HepG2 (cell line): ENCODE measurements around the gene ETV6. TPM values are rescaled to one million over a fixed set of nuclear protein-coding genes. Genes with fewer than 3 reads are reported as not detected.

Source experiments
- ATAC-seq: fragments of 200-7000 bp; cut with Tn5 transposase; 3 replicates; pipeline ENCODE4 v1.9.1; 2020; ENCODE audit warnings: mild to moderate bottlenecking, moderate library complexity
- BruUV-seq: library from RNA; stranded (reverse); fragments of 400-500 nt; replicated peaks from 2 replicates; lab custom pipeline; 2021; lab: Mats Ljungman, UMichigan
- CTCF ChIA-PET: fragments of 300-600 bp; formaldehyde crosslinking; extraction: SDS; loops from one replicate; lab custom pipeline; 2021; ENCODE audit warnings: low total read pairs, inconsistent platforms, low intra/inter-chr PET ratio; lab: Yijun Ruan, JAX
- POLR2A ChIA-PET: fragments of 350-600 bp; sonication (Branson Sonifier 250); formaldehyde crosslinking; loops from one replicate; lab custom pipeline; 2020; ENCODE audit warnings: antibody characterized with exemption, inconsistent platforms; lab: Yijun Ruan, JAX
- DNase-seq: peaks from one replicate; pipeline ENCODE4 v3.0.0-alpha.2; 2015; ENCODE audit warnings: low spot score
- FAIRE-seq: peaks from 3 replicates; lab custom pipeline; 2011; peaks lifted over from hg19 to GRCh38; lab: Jason Lieb, UNC
- H2AFZ ChIP-seq: one replicate; pipeline ENCODE4 v1.6.1; 2011; ENCODE audit warnings: low read length, inconsistent platforms
- H3K27ac ChIP-seq: fragments of 300-600 bp; 3 replicates; pipeline ENCODE4 v1.8.0; 2011; ENCODE audit warnings: mixed run types, mild to moderate bottlenecking, mixed read lengths, low read length, inconsistent platforms; ENCODE audit not compliant: insufficient read depth; ENCODE audit errors: extremely low read length
- H3K27me3 ChIP-seq, 2 experiments: fragments of 200-600 bp in 1 of 2; 2 replicates in 1 of 2; 3 replicates in 1 of 2; pipeline versions ENCODE4 v1.6.0 to v1.8.0; 2011; ENCODE audit warnings: low read length in 2 of 2, mild to moderate bottlenecking in 2 of 2, moderate library complexity in 2 of 2, inconsistent platforms in 1 of 2; ENCODE audit not compliant: insufficient read depth in 2 of 2, control insufficient read depth in 1 of 2
- H3K36me3 ChIP-seq, 2 experiments: fragments of 200-600 bp in 1 of 2; replicated peaks in 1 of 2; 2 replicates in 1 of 2; 3 replicates in 1 of 2; pipeline versions ENCODE4 v1.5.1 to v1.8.0; 2011; ENCODE audit warnings: low read length in 2 of 2, inconsistent platforms in 1 of 2; ENCODE audit not compliant: insufficient read depth in 2 of 2, control insufficient read depth in 1 of 2
- H3K4me1 ChIP-seq: 2 replicates; pipeline ENCODE4 v1.5.1; 2012; ENCODE audit warnings: low read length, inconsistent platforms; ENCODE audit not compliant: insufficient read depth
- H3K4me2 ChIP-seq: 2 replicates; pipeline ENCODE4 v1.6.0; 2011; ENCODE audit warnings: low read depth, low read length, inconsistent platforms
- H3K4me3 ChIP-seq, 3 experiments: fragments of 200-600 bp in 1 of 3; sonication (generic), shearing (Covaris generic) in 1 of 3; replicated peaks in 1 of 3; 2 replicates each; pipeline ENCODE4 v1.5.1; 2011 to 2016; ENCODE audit warnings: low read length in 3 of 3, inconsistent platforms in 2 of 3, low read depth in 2 of 3, mild to moderate bottlenecking in 2 of 3, control low read depth in 1 of 3, mixed read lengths in 1 of 3; ENCODE audit not compliant: insufficient read depth in 1 of 3
- H3K79me2 ChIP-seq: one replicate; pipeline ENCODE4 v1.6.1; 2011; ENCODE audit warnings: low read length, inconsistent platforms; ENCODE audit not compliant: insufficient read depth
- H3K9ac ChIP-seq: 2 replicates; pipeline ENCODE4 v1.6.0; 2011; ENCODE audit warnings: mild to moderate bottlenecking, low read depth, low read length, inconsistent platforms; ENCODE audit not compliant: insufficient read depth
- H3K9me3 ChIP-seq: 2 replicates; pipeline ENCODE4 v1.5.1; 2012; ENCODE audit warnings: mild to moderate bottlenecking, low read length
- H4K20me1 ChIP-seq: 2 replicates; pipeline ENCODE4 v1.6.0; 2011; ENCODE audit warnings: inconsistent platforms, mild to moderate bottlenecking, low read length, moderate library complexity; ENCODE audit not compliant: insufficient read depth
- HDAC6 ChIP-seq: fragments of 200-600 bp; sonication (generic); IDR thresholded peaks from 2 replicates; pipeline ENCODE4 v1.7.0; 2017; ENCODE audit warnings: mild to moderate bottlenecking, antibody characterized with exemption, low read length, low read depth
- MTA3 ChIP-seq: sonication (generic); formaldehyde crosslinking; IDR thresholded peaks from 2 replicates; pipeline ENCODE4 v1.4.0; 2020; ENCODE audit warnings: missing genetic modification reagents
- PHF21A ChIP-seq: sonication (generic); formaldehyde crosslinking; IDR thresholded peaks from 2 replicates; pipeline ENCODE4 v1.5.0; 2020; ENCODE audit warnings: mild to moderate bottlenecking, missing genetic modification reagents
- SMAD3 ChIP-seq: sonication (generic); formaldehyde crosslinking; IDR thresholded peaks from 2 replicates; pipeline ENCODE4 v1.4.0; 2020; ENCODE audit warnings: missing genetic modification reagents
- TBX3 ChIP-seq: fragments of 450-650 bp; IDR thresholded peaks from 2 replicates; pipeline ENCODE4 v1.6.1; 2017; ENCODE audit warnings: antibody characterized with exemption, mild to moderate bottlenecking, inconsistent platforms, borderline replicate concordance
- ZBTB33 ChIP-seq: sonication (generic); formaldehyde crosslinking; IDR thresholded peaks from 2 replicates; pipeline ENCODE4 v1.4.0; 2020; ENCODE audit warnings: missing genetic modification reagents
- ZNF274 ChIP-seq: sonication (generic); formaldehyde crosslinking; IDR thresholded peaks from 2 replicates; pipeline ENCODE4 v1.5.1; 2020; ENCODE audit warnings: mild to moderate bottlenecking, missing genetic modification reagents
- WGBS: methylation state at CpG from one replicate; pipeline ENCODE4 v1.1.6; 2017; ENCODE audit warnings: low lambda C conversion rate; 5-methylcytosine and 5-hydroxymethylcytosine counted together
- in situ Hi-C: cut with HindIII; loops from 2 replicates; pipeline ENCODE4 v1.10.0; 2017; ENCODE audit warnings: low pct_unique_long_range_greater_than_20kb; ENCODE audit not compliant: extremely low pct_ligation_motif_present
- intact Hi-C: fragments of 100-400 bp; cut with micrococcal nuclease; formaldehyde crosslinking; loops from one replicate; pipeline ENCODE4 v1.10.0; 2022; ENCODE audit not compliant: unreplicated experiment
- polyA plus RNA-seq, 8 experiments: library from polyadenylated mRNA; depleted of rRNA in 3 of 8; stranded (reverse) in 7 of 8; unstranded in 1 of 8; fragments of >200 nt; fragmentation: Illumina TruSeq in 4 of 8; extraction: Trizol in 4 of 8; gene quantifications; 2 replicates each; pipeline versions ENCODE4 v1.2.1 to v1.2.3, GENCODE V29; 2011 to 2016; ENCODE audit warnings: low read depth in 4 of 8, missing spikeins in 1 of 8, mixed read lengths in 1 of 8; ENCODE audit not compliant: insufficient read depth in 1 of 8
- total RNA-seq, 5 experiments: library from RNA; depleted of rRNA; stranded (reverse); fragments of >200 nt; fragmentation: Illumina TruSeq; extraction: Trizol; gene quantifications; 2 replicates each; pipeline ENCODE4 v1.2.3, GENCODE V29; 2016; ENCODE audit warnings: low read depth in 1 of 5
- TF ChIP-seq, protein P1 (sequence below): sonication (generic); formaldehyde crosslinking; IDR thresholded peaks from 2 replicates; pipeline ENCODE4 v1.4.0; 2020; ENCODE audit warnings: mild to moderate bottlenecking, low read depth, missing genetic modification reagents
- TF ChIP-seq, protein P2 (sequence below): sonication (generic); formaldehyde crosslinking; IDR thresholded peaks from 2 replicates; pipeline ENCODE4 v1.8.1; 2023; ENCODE audit warnings: missing genetic modification reagents, inconsistent platforms, borderline replicate concordance
- TF ChIP-seq, protein P3 (sequence below): IDR thresholded peaks from 2 replicates; pipeline ENCODE4 v1.6.1; 2016; ENCODE audit warnings: low read depth, borderline replicate concordance
- TF ChIP-seq, protein P4 (sequence below): sonication (generic); formaldehyde crosslinking; conservative IDR thresholded peaks from 2 replicates; pipeline ENCODE4 v1.8.1; 2023; ENCODE audit warnings: missing genetic modification reagents

Gene ETV6
- total and polyA plus RNA-seq, 2 of the 13 experiments (the other 11 are each of a cell fraction or from before 2014, with no cell fraction given) = 2.2 to 3.0 TPM

- TF ChIP-seq, protein P1, sequence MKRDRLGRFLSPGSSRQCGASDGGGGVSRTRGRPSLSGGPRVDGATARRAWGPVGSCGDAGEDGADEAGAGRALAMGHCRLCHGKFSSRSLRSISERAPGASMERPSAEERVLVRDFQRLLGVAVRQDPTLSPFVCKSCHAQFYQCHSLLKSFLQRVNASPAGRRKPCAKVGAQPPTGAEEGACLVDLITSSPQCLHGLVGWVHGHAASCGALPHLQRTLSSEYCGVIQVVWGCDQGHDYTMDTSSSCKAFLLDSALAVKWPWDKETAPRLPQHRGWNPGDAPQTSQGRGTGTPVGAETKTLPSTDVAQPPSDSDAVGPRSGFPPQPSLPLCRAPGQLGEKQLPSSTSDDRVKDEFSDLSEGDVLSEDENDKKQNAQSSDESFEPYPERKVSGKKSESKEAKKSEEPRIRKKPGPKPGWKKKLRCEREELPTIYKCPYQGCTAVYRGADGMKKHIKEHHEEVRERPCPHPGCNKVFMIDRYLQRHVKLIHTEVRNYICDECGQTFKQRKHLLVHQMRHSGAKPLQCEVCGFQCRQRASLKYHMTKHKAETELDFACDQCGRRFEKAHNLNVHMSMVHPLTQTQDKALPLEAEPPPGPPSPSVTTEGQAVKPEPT = no peak
- TF ChIP-seq, protein P2, sequence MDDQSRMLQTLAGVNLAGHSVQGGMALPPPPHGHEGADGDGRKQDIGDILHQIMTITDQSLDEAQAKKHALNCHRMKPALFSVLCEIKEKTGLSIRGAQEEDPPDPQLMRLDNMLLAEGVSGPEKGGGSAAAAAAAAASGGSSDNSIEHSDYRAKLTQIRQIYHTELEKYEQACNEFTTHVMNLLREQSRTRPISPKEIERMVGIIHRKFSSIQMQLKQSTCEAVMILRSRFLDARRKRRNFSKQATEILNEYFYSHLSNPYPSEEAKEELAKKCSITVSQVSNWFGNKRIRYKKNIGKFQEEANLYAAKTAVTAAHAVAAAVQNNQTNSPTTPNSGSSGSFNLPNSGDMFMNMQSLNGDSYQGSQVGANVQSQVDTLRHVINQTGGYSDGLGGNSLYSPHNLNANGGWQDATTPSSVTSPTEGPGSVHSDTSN (CRISPR knock-in tag) = no peak
- TF ChIP-seq PHF21A (CRISPR knock-in tag) = no peak
- TF ChIP-seq MTA3 (CRISPR knock-in tag) = no peak
- no peak for TF ChIP-seq TBX3
- TF ChIP-seq, protein P3, sequence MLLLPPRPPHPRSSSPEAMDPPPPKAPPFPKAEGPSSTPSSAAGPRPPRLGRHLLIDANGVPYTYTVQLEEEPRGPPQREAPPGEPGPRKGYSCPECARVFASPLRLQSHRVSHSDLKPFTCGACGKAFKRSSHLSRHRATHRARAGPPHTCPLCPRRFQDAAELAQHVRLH (CRISPR knock-in tag) = no peak
Measured at GRCh38 chr12:11715621-11716020, 66.1 kb downstream of the ETV6 start (continued).

- peak; percentile 54 for ATAC-seq
- H3K4me2 ChIP-seq = peak overlapping the region; percentile 40; the same call in 1 of the 2 replicates
- in situ Hi-C loops = no loop called here
Measured at GRCh38 chr12:11716794-11717518, 67.5 kb downstream of the ETV6 start.

More at GRCh38 chr12:11716794-11717518, 67.5 kb downstream of the ETV6 start:
- WGBS = 65% methylated on average over 8 of the region's 8 CpGs
- peak overlapping the region; percentile 19 for H3K27ac ChIP-seq
- FAIRE-seq = no peak
- H3K9me3 ChIP-seq = no peaks in the 10 kb centered on the region
- H2AFZ ChIP-seq = no peak overlapping the region
- CTCF ChIA-PET = no interaction called here
- H4K20me1 ChIP-seq = no peaks in the 10 kb centered on the region
- no peaks in the 10 kb centered on the region for H3K79me2 ChIP-seq
- H3K4me1 ChIP-seq = peaks cover 36% of the 10 kb centered on the region
- no peak overlapping the region for H3K9ac ChIP-seq
- TF ChIP-seq HDAC6 = no peak
- TF ChIP-seq ZBTB33 (CRISPR knock-in tag) = peak; percentile 69; the same call in 1 of the 2 replicates
- TF ChIP-seq, protein P4, sequence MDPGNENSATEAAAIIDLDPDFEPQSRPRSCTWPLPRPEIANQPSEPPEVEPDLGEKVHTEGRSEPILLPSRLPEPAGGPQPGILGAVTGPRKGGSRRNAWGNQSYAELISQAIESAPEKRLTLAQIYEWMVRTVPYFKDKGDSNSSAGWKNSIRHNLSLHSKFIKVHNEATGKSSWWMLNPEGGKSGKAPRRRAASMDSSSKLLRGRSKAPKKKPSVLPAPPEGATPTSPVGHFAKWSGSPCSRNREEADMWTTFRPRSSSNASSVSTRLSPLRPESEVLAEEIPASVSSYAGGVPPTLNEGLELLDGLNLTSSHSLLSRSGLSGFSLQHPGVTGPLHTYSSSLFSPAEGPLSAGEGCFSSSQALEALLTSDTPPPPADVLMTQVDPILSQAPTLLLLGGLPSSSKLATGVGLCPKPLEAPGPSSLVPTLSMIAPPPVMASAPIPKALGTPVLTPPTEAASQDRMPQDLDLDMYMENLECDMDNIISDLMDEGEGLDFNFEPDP (CRISPR knock-in tag) = 0 out of 2 replicates have a peak, but pooled peaks have one; percentile 62
- no peak for TF ChIP-seq SMAD3 (CRISPR knock-in tag)
- no peak for TF ChIP-seq ZNF274
- no TSS peak for BruUV-seq
- intact Hi-C loops = no loop called here
- DNase-seq = no peak
- H3K27me3 ChIP-seq = no peaks in the 10 kb centered on the region
- H3K36me3 ChIP-seq = no peaks in the 10 kb centered on the region
- POLR2A ChIA-PET = no interaction called here
- no peak overlapping the region for H3K4me3 ChIP-seq
